HG02970 (cell line): ENCODE measurements around the gene PLEKHA7.
A peak's percentile ranks its signal among the peaks of the same experiment; 100 is the strongest.
"Not testable (repeated sequence)": the region's sequence is repeated elsewhere in the genome, so short reads cannot be mapped to it uniquely, and the experiment has no call there.

ENCODE experiments used
- ATAC-seq: cut with Tn5 transposase; IDR thresholded peaks from one replicate; pipeline ENCODE4 v1.9.1; 2021; ENCODE audit warnings: mild to moderate bottlenecking, moderate library complexity, moderate number of reproducible peaks; ENCODE audit not compliant: unreplicated experiment, low FRiP score

Gene PLEKHA7

DNA sequence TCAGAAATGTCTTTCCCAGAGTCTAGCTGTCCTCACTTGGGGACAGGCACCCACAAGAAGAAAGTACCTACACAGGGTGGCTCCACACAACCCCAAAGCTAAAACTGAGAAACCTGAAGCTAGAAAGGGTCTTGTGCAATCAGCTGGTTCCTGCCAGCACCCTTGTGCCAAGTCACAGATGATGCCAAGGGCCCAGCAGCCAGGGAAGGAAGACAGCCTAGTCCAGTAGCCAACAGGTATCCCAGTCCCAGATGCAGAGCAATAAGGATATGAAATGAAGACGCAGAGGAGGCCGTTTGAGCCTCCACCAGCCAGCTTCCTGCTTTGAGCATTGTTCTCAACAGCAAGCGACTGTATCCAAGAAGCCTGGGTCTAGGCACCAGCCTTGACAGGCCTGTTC lies 6.1 kb downstream of the PLEKHA7 start:
- no peak for ATAC-seq

DNA sequence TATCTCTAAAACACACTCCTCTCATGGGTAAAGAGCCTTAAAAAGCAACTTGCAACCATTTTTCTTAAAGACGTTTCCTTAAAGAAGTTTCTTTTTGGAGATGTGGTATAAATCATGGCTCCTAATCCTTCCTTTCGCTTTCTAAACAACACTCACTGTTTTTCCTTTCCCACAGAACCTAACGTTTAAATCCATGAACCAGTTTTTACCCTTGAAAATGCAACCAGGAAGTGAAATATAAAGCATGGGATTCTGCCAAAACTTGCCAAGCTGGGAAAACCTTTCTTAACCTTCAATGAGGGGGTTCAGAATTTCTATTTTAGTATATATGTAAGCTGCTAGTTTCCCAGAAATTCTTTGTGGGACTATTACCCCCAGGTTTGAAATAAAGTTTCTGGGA lies 8.6 kb downstream of the PLEKHA7 start:
- ATAC-seq: no peak

DNA sequence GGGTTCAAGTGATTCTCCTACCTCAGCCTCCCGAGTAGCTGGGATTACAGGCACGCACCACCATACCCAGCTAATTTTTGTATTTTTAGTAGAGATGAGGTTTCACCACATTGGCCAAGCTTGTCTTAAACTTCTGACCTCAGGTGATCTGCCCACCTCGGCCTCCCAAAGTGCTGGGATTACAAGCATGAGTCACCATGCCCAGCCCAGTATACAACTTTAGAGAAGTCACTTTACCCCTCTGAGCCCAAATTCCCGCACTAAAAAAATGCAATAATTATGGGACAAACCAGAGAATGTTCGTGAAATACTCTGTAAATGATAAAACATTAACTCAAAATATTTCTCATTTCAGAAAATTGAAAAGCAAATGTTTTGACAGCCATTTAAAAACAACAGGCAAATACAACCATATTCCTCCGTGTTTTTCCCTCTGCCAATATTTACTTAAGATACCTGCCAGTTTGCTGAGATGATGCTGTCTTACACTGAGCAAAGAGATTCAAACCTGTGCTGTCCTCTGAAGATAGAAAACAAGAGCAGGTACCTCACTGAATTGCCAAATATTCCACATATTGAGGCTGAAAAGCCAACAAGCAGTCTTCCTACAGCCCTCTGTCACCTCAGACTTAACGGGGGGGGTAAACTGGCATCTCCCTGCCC lies 9.6 kb downstream of the PLEKHA7 start:
- no peak for ATAC-seq

DNA sequence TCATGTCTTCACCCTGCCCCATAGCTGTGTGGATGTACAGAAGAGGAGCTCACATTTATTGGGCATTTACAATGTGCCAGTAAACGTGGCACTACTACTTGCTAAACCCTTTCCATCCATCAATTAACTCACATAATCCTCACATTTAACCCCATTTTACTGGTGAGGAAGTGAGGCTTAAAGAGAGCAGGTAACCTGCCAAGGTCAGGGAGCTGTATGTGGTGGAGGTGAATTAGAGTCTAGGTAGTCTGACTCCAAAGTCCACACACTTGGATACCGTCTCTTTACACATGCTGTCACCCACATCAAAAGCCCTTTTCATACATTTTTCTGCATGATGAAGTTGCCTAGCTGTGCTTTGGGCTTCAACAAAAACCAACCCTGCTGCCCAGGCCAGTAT lies 10.8 kb downstream of the PLEKHA7 start:
- ATAC-seq: no peak

DNA sequence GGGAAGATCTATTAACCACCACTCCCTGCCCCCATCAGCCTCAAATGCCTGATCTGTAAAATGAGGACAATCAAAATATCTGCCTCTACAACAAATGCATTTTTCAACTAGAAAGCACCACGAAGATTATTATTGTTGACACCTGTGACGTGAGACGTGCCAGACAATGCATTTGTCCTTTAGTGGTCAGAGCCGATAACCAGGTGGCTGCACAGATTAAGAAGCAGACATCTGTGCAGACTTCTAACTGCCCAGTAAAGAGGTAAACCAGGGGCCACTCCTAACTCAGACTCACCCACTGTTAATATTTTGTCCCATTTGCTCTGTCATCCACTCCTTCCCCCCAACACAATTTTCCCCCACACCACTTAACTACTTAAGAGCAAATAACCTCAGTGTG lies 11.7 kb downstream of the PLEKHA7 start:
- no peak for ATAC-seq

DNA sequence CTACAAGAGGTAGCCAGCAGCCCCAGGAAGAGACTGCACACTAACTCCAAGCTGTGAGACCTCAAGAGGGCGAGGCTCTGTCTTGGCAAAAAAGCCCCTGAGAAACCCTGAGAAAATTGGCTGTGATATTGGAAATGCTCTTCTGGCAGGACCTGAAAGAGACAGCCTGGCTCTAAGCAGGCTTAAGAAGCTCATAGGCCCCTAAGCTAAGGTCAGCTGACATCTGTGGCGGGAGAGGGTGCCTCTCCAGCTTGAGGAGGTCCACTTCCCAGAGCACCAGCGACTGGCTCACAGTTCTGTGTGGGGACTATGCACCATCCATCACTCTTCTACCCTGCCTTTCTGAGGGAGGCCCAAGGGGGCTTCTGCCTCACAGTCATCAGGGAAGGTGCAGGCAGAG lies 12.4 kb downstream of the PLEKHA7 start:
- no peak for ATAC-seq

DNA sequence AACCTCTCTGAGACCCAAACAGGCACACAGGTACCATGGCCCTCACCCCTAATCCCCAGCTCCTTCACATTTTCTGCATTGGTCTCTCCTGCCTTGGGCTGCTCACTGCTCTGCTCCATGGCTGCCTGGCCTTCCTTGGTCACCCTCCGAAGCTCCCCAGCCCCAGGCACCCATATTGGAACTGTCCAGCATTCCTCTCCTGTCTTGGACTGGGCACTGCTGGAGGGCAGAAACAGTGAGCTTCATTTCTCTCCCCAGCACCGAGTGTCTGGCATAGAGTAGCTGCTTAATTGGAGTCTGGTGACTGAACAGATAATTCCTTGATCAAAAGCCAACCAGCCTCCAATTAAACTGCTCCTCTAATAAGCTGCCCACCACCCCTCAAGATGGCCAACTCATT lies 13.2 kb downstream of the PLEKHA7 start:
- no peak for ATAC-seq

DNA sequence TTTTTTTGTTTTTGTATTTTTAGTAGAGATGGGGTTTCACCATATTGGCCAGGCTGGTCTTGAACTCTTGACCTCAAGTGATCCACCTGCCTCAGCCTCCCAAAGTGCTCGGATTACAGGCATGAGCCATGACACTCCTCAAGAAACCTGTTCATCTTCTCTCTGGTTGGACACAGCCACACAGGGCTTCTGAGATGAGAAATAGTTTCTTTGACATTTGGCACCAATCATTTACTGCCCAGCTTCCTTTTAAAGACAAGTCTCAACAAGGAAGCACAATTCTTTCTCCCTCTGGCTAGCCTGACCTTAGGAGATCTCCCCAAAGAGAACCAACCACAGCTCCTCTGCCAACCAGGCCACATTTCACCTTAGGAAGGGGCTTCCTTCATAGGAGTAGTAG lies 14.0 kb downstream of the PLEKHA7 start:
- not testable (repeated sequence) for ATAC-seq

DNA sequence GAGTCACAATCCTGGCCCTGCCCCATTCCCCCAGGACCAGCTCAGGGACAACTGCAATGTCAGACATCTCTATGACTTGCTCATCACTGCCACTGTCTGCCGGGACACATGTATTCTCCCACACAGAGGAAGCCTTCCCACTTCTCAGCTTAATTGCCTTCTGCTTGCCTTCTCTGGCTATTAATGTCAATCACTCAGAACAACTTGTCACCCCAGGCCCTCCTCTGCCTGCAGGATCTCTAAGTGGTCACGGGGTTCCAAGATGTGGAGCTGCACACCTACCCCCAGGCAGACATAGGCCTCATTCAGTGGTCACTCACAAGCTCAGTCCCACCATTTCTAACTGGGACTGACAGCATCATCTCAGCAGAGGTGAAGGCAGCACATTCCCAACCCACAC lies 15.1 kb downstream of the PLEKHA7 start:
- ATAC-seq: no peak

DNA sequence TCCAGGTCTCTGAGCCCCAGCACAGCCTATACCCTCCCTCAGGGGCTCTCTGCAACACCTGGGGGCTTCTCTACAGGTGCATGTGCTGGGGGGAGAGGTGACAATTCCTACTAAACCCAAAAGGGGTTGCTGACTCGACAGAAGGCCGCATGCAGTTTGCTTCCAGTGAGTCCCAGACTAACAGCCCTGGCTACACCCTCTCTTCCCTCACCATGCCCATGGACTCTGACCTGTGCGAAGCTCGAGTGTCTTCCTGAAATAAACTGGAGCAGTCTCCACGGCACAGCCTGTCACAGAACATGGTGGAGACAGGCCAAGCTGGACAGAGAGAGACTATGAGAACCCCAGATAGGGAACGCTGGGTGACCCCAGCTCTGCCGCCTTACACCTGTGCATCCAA lies 16.6 kb downstream of the PLEKHA7 start:
- ATAC-seq: no peak

DNA sequence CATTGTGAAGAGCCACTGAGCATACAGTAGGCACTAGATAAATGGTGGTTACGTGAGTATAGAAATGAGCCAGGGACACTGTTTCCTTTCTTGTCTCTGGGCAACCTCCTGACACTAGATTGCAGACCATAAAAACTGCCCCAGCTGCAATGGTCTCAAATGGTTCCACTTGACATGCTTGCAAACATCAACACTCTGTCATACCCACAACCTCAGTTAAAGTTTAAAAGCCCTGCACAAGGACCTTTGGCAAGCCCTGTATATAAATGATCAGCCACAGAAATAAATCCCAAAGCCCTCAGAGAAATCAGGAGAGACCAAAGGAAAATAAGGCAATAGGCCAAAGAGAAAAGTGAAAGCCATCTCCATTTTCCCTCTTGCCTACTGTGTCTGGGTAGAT lies 20.7 kb downstream of the PLEKHA7 start:
- no peak for ATAC-seq

DNA sequence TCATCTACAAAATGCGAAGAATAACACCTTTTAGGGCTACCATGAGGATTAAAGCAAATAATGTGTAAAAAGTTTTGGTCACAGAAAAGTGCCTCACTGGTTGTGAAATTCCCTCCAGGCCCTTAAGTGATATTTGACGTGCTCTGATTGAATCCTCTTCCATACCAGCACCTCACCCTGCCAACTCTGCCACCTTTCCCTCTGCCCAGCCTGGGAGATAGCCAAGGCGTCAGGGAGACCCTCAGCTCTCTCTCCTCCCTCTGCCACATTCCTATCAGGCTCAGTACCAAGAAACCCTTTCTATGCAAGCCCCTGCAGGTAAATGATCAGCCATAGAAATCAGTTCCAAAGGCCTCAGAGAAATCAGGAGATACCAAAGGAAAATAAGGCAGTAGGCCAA lies 21.4 kb downstream of the PLEKHA7 start:
- no peak for ATAC-seq

DNA sequence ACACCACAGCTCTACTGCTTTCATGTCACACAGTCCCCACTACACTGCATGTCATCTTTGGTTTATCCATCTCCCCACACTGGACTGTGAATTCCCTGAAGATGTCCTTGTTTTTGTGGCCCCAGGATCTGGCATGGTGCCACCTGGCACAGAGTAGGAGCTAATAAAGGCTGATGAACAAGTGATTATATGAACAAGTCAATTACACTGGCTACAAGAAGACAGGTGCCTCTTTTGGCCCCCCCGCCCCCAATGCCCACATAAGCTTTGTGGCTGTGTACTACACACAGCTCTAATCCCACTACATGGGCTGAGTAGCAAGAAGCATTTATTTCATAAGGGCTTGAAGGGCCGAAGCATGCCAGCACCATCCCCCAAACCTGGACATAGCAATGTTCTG lies 24.7 kb downstream of the PLEKHA7 start:
- no peak for ATAC-seq

DNA sequence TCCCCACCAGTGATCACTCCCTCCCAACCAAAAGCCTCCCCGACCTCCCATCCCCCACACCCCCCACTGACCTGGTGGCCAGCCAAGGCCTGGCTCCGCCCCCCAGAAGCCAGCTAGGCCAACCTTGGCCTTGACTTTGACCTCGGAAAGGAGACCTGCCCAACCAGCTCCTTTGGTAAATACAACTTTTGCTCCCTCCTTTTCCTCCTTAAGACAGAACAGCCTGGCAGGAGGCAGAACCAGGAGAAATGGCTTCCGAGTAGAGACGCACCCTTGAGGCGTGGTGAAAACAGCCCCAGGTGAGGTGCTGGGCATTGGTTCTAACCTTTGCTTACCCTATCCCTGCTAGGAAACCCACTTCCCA lies 27.0 kb downstream of the PLEKHA7 start:
- no peak for ATAC-seq

DNA sequence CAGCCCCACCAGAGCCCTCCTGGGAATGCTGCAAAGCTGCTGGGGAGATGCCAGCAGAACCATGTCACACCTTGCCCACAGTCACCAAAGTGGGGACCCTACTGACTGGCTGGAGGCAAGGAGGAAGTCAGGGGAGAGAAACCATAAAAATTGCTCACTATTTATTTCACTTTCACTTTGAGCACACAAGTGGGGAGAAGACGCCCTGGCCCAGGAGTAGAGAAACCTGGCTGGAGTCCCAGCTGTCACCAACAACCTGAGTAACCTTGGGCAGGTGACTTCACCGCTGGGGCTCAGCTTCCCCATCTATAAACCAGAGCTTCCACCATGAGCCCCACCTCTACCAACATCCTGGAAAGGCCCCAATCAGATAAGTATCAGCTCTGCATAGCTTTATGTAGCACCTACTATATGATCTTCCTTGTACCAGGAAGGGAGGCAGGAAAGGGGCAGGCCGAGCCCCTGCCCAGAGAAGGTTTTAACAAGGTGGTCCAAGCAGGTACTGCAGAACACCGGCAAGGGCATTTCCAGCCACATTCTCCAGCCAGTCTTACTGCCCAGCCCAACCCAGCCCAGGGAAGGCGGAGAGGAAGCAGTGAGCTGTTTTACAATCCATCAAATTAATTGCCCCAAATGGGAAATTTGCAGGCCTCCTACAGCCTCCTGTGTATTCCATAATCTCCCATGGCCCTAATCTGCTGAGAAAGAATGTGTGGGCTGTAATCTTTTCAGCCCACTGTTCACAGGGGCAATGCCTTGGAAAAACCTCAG lies 27.6 kb downstream of the PLEKHA7 start:
- peak; percentile 87 for ATAC-seq

DNA sequence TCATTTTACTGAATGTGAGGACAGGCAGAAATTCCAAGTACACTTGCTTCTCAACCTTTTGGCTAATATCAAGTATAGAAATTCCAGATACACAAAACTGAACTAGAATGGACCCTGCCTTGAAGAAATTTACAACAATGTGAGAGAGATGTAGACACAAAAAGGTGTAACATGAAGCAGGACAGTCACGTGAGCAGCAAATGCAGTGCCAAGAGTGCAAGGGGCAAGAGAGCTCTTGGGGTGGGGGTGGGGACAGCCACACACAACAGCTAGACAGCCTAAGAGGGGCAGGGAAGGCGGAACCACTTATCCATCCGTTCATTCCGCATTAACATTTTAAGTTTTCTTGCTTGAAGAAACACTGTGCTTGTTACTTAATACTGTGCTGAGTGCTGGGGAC lies 28.9 kb downstream of the PLEKHA7 start:
- ATAC-seq: no peak

DNA sequence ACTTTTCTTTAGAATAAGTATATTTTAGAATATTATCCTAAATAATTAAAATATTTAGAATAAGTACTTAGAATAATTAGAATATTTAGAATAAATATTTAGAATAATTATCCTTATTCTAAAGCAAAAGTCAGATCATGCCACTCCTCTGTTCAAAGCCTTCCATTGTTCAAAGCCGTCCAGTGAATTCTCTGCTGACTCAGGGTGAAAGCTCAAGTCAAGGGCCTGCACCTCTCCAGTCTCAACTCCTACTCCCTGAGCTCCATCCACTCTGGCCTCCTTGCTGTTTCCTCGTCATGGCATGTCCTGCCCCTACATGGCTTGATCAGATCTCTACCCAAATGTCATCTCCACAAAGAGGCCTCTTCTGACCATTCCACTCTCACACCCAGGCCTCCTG lies 30.0 kb downstream of the PLEKHA7 start:
- no peak for ATAC-seq

DNA sequence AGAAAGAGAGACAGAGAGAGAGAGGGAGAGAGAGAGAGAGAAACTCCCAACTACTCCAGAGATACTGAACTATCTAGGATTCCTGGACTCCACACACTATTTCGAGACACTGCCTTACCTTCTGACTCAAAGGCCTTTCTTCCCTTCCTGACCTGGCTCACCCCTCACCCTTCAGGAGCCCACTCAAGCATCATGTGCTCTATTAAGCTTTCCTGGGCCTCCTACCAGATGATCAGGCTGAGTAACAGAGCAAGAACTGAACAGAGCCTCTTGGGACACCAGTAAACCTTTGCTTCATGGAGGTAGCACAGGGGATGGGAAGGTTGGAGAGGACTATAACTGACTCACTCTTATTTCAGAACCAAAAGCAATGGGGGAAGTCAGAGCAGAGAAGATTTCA lies 31.4 kb downstream of the PLEKHA7 start:
- no peak for ATAC-seq

DNA sequence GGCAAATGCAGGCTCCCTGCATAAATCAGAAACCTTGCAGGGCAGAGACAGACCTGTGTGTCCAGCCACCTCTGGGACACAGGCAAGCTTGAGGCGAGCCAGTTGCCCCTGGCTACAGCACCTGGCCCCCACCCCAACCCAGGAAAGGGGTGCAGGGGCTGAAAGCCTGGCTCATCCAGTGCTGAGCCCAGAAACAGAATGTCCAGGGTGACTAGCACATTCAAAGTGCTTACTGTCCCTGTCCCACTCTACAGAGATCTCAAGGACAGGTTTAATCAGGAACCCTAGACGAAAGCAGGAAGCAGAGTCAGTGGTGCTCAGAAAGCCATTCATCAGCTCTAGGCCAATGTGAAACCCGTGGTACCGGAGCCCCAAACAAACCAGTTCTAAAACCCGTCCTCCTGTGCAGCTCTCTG lies 31.9 kb downstream of the PLEKHA7 start:
- ATAC-seq: no peak

DNA sequence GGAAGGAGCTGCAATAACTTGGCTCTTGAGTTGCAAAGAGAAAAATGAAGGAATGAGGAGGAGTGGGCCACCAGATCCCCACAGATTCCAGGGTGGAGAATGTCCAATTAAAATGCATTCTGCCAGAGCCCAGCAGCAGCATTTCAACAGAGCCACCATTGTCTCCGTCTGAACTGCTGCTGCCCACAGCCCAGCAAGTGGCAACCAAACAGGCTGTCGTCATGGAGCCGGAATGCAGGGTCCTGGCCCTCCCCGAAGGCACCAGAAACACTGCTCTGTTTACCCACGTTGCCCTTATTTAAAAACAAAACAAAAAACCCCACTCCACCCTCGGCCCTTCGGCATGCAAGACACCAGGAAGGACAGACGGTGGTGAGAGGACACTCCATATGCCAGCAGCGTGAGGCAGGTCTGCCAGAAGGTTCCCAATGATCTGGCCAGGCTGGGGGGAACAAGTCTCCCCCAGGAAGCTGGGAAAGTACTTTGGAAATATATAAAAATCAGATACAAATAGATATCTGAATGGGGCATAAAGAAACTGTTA lies 32.5 kb downstream of the PLEKHA7 start:
- no peak for ATAC-seq

DNA sequence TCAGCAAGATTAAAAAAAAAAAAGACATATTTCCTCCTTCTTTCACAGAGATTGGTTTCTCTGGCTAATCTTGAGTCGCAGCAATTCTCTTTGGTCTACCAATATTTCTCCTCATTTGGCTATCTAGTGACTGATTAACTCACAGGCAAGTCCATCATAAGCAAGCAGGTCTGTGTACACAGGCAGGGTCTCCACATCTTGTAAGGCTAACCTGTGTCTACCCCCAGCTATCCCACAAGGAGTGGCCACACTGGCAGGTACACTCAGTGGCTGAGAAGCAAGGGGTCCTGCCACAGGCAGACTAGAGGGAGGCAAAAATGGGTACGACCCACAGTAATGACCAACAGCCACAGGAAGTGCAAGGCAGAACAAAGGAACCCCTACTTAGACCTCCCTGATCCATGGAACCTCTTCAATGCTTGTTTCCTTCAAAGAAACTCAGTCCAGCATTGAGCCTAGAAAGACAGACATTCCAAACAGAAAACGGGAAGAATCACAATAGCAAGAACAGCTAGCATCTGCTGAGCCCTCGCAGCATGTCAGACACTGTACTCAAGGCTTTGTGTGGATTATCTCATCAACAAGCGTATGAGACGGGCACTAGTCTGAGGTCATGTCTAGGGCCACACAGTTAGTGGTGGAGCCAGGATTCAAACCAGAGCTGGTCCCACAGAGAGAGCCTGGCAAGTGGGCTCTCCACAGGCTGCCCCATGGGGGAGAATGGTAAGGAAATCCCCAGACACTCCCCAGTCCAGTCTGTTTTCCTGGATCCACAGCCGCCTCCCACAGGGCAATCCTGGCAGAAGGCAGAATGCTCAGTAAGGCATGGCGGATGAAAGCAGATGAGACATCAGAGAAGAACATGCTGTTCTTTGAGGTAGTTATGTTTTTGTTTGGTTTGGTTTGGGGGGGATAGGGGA lies 34.3 kb downstream of the PLEKHA7 start:
- ATAC-seq: no peak
